Subcutaneous adipose tissue (tissue), 4 donors: ENCODE results near the gene SDHAF2. TPM values are rescaled to one million over a fixed set of nuclear protein-coding genes. Genes with fewer than 3 reads are reported as not detected.

Experiments
- total RNA-seq, 4 donors: library from RNA; depleted of rRNA; stranded (reverse); fragments of >200 nt; gene quantifications; one replicate each; pipeline ENCODE4 v1.1.0, GENCODE V29; 2016
- TF ChIP-seq, protein P1 (sequence below): fragments of 450-650 bp; IDR thresholded peaks from one replicate; pipeline ENCODE4 v1.5.1; 2016; ENCODE audit warnings: low read depth, mild to moderate bottlenecking, control low read depth, antibody characterized with exemption, moderate library complexity

The SDHAF2 gene
- total RNA-seq, 4 donors from 2014 or later = 30.0 to 46.2 (median 33.9) TPM

DNA sequence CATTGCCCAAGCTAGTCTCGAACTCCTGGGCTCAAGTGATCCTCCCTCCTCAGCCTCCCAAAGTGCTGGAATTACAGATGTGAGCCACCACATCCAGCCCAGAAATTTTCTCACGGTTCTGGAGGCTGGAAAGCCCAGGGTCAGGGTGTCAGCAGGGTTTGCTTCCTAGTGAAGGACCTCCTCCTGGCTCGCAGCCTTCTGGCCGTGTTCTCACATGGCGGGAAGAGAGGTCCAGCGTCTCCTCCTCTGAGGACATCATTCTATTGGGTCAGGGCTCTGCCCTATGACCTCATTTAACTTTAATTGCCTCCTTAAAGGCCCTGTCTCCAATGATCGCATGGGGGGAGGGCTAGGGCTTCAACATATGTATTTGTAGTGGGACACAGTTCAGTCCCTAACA is 38.1 kb downstream of the SDHAF2 start:
- TF ChIP-seq, protein P1, sequence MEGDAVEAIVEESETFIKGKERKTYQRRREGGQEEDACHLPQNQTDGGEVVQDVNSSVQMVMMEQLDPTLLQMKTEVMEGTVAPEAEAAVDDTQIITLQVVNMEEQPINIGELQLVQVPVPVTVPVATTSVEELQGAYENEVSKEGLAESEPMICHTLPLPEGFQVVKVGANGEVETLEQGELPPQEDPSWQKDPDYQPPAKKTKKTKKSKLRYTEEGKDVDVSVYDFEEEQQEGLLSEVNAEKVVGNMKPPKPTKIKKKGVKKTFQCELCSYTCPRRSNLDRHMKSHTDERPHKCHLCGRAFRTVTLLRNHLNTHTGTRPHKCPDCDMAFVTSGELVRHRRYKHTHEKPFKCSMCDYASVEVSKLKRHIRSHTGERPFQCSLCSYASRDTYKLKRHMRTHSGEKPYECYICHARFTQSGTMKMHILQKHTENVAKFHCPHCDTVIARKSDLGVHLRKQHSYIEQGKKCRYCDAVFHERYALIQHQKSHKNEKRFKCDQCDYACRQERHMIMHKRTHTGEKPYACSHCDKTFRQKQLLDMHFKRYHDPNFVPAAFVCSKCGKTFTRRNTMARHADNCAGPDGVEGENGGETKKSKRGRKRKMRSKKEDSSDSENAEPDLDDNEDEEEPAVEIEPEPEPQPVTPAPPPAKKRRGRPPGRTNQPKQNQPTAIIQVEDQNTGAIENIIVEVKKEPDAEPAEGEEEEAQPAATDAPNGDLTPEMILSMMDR = no peak

DNA sequence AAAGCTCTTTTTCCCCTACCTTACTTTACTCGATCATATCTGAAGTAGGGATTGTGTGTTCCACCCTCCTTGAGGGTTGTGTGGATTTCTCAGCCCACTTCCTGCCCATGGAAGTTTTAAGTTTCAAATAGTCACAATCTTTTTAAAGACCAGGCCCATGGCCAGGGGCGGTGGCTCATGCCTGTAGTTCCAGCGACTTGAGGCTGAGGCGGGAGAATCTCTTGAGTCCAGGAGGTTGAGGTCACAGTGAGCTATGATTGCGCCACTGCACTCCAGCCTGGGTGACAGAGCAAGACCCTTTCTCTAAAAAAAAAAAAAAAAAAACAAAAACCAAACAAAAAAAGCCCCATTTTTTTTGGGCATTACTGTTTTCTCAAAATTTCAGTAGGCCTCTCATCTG is 42.4 kb downstream of the SDHAF2 start:
- TF ChIP-seq, protein P1 = no peak

DNA sequence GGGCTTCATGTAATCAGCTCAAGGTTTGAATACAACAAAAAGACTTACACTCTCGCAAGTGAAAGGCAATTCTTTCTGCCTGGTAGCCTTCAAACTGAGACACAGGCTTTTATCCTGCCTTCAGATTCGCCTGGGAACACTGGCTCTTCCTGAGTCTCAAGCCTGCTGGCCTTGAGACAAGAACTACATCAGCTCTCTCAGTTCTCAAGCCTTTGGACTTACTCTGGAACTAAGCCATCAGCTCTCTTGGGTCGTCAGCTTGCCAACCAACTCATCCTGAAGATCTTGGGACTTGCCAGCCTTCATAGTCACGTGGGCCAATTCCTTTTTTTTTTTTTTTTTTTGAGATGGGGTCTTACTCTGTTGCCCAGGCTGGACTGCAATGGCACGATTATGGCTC is 42.9 kb downstream of the SDHAF2 start:
- TF ChIP-seq, protein P1 = no peak

DNA sequence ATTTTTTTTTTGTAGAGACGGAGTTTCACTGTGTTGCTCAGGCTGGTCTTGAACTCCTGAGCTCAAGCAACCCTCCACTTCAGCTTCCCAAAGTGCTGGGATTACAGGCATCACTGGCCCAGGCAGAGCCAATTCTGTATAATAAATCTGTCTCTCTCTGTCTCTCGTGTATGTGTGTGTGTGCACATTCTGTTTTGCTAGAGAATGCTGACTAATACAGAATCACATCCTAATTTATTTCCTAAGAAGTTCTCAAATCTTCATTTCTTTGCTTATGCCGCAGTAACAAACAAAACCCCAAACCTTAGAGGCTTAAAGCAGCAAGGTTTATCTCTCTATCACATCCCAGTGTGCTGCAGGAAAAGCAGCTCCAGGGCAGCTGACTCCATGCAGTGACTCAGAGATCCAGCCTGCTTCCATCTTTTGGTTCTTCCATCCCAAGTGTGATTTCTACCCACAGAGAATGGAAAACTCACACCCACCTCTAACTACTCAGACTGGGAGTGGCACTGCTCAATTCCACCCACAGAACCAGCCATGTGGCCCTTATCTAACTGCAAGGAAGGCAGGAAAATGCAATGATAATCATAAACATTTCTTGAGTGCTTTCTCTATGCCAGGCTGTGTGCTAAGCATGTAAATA is 43.6 kb downstream of the SDHAF2 start:
- TF ChIP-seq, protein P1 = no peak

DNA sequence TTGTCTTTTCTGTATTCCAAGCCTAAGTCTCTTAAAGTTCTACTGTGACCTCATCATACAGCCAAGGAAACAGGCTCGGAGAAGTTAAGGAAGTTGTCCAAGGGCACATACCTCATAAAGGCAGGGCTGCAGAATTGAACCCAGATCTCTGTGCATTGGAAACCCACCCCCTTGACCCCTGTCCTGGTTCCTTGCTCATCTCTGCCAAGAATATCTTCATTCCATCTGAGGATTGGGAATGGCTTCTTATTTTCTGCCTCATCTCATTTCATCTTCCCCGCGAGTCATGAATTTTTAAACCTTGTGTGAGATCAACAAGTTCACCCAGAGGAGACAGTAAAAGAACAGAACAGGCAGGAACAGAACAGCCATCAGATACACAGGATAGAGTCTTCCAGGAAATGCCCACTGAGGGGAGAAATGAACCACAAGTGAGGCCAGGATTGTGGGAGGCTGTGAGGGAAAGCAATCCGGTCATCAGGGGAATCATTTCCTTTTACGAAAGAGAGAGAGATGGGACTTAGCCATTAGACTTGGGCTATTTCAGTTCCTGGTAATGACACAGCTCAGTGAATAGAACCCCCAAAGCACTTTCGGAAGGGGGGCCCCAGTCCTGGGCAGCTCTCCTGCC is 44.2 kb downstream of the SDHAF2 start:
- TF ChIP-seq, protein P1 = no peak

DNA sequence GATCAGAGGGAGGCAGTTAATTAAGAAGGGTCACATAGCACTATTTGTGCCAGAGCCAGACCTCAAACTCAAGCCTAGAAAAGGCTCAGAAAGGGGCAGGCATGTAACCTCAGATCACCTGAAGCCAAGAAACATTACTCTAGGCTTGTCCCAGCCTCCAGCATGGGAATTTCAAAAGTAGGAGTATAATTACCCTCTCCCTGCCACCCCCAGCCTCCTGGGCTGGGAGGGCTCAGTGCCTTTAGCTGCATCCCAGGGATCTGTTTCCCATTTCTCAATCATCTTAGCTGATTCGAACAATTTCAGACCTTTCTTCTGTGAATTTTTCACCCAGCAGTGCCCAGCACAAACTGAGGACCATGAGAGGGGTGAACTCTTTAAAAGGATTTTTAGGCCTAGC is 45.5 kb downstream of the SDHAF2 start:
- TF ChIP-seq, protein P1 = no peak

DNA sequence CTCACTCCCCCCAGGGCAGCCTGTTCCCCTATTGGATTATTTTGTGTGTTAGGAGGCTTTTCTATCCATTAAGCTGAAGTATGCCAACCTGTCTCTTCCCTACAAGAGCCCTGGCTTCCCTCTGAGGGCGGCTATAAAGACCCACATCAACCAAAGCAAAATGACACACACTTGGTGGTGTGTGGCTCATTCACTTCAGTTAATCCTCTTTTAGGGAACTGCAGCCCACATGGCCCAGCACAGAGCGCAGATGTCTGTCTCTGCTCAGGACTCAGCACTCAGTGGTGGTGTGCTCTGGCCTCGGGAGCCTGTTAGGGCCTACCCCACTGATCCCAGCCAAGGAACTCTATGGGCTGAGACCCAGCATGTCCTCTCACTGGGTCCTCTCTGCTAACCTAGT is 46.4 kb downstream of the SDHAF2 start:
- TF ChIP-seq, protein P1 = no peak
